HuH-7.5 (cell line): Measurements from ENCODE around the gene PAIP1.
A peak's percentile ranks its signal among the peaks of the same experiment; 100 is the strongest.
"Not testable (repeated sequence)": the region's sequence is repeated elsewhere in the genome, so short reads cannot be mapped to it uniquely, and the experiment has no call there.

Source experiments
- DNase-seq: peaks from one replicate; pipeline ENCODE4 v3.0.0; 2011; ENCODE audit warnings: low spot score

PAIP1 gene

DNA sequence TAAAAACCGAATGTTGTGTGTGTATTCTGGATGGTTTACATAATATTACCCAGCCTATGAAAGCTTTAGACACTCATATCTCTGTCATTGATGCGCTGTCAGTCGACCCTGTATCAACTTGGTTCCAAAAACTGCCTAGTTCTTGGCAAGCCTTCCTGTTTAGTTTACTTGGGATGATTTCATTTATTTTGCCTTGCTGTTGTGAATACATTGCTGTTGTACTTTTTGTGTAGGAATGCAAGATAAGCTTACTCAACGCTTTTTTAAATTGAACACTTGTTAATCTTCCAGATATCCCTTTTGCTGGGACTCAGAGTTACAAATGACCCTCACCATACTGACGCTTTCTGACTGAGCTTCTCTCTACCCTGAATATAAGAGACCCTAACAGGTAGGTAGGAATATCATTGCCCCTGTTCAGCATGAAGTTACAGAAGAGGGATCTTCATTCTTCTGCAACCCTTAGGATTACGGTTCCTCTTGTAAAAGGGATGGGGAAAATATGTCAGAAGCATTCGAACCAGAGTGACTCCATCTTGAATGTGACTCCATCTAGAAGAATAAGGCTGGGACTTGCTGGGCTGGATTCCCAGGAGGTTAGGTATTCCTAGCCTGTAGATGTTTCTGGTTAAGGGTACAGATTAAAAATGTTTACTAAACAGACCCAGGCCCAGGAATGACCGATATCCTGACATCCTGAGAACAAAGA lies 13.7 kb upstream of the PAIP1 start:
- no peak for DNase-seq

DNA sequence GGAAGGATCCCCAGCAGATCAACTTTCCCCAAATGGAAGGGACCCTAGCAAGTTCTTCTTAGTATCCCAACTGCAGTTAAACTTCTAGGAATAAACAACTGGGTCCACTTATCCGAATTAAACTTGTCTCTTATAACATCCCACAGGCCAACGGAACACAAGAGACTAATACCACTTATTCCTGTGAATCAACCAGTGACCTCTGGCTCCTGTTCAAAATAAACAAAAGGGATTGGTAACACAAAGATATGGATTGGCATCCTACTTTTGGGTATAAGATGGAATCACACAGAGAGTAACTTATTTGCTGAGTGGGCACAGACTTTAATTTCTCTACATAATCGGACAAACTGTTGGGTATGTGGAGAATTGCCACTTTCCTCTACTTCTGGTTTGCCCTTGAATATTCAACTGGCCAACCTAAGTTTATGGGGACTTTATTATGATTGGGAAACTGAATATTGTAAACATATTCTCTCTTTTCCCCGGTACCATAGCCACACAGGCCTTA lies 12.4 kb upstream of the PAIP1 start:
- no peak for DNase-seq

DNA sequence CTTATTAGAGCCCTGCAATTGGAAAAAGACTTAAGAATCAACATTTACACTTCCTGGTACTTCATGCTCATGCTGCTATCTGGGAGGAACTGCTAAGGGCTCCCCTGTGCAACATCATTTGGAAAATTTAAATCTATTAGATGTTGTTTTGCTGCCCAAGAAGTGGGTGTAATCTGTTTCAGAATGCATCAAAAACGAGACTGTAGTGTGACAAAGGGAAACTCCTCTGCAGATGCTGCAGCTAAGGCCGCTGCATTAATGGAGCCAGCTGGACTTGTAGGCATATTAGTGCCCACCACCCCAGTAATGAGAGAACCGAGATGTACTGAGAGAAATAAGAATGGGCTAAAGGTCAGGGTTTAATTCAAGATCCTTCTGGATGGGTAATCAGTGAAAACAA lies 11.1 kb upstream of the PAIP1 start:
- no peak for DNase-seq

DNA sequence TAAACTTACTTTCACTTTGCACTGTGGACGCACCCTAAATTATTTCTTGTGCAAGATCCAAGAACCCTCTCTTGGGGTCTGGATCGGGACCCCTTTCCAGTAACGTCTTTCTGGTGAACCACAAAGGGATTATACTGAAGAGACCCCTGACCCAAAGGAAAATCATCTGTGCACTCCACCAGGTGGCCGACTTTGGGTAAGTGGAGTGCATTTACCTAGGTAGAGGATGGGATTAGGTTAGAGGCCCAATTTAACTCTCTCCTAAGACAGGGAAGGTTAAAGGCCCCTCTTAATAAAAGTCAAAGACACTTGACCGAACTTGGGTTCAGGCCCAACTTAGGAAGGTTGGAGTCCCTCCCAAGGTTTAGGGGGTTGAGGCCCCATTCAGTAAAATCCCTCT lies 8.2 kb upstream of the PAIP1 start:
- DNase-seq = no peak

DNA sequence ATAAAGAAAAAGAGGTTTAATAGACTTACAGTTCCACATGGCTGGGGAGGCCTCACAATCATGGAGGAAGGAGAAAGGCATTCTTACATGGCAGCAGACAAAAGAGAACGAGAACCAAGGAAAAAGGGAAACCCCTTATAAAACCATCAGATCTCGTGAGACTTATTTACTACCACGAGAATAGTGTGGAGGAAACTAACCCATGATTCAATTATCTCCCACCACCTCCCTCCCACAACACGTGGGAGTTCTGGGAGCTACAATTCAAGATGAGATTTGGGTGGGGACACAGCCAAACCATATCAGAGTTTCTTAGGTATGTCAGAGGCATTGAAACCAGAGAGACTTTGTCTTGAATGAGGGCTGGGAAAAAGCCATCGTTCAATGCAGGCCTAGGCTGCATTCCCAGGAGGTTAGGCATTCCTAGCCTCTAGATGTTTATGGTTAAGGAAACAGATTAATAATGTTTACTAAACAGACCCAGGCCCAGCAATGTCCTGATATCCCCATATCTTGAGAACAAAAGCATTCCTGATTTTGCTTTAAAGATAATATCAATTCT lies 7.5 kb upstream of the PAIP1 start:
- DNase-seq = no peak

DNA sequence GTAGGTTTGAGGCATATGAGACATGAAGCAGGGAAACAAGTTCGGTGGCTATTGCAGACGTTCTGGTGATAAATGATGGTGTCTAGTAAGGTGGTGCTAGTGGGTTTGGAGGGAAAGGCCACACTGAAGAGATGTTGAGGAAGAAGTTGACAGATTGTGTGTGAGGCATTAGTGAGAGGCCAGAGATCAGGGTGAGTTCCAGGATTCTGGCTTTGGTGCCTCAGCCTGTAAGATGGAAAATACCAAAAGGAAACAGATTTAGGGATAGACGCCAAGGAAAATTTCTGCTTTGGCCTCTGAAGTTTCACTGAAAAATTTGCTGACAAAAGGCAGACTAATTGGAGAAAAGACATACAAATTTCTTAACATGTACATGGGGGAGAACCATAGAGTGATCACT lies 6.4 kb upstream of the PAIP1 start:
- DNase-seq = no peak

DNA sequence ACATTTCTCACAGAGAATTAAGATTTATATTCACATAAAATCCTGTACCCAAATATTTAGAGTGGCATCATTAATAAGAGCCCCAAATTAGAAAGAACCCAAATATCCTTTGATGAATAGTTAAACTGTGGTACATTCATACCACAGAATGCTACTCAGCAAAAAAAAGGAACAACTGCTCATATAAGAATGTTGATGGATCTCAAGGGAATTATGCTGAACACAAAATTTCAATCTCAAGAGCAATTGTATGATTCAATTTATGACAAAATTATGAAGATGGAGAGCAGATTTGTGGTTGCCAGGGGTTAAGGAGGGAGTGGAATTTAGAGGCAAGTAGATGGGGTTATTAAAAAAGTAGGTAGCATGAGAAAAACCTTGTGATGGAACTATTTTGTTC lies 4.5 kb upstream of the PAIP1 start:
- DNase-seq = no peak

DNA sequence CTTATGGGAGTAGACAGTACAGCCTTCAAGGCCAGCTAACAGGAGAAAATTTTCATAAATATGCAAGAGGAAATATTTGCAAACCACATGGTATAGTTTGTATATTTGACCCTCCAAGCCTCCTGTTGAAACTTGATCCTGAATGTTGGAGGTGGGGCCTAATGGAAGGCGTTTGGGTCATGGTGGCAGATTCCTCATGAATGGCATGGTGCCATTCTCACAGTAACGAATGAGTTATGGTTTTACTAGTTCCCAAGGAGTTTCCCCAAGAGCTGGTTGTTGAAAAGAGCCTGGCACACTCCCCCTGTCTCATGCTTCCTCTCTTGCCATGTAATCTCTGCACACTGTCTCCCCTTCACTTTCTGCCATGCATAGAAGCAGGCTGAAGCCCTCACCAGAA lies 3.3 kb upstream of the PAIP1 start:
- DNase-seq = no peak

DNA sequence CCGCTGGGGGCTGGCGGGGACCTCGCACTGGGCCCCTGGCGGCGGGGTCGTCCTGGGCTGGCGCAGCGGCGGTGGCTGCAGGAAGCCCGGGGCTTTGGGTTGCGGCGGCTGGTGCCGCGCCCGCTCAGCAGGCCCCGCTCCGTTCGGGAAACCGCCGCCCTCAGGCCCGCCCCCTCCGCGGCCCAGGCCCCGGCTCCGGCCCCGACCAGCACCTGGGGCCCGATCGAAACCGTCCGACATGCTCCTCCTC lies 345 bp downstream of the PAIP1 start:
- DNase-seq = not testable (repeated sequence)

DNA sequence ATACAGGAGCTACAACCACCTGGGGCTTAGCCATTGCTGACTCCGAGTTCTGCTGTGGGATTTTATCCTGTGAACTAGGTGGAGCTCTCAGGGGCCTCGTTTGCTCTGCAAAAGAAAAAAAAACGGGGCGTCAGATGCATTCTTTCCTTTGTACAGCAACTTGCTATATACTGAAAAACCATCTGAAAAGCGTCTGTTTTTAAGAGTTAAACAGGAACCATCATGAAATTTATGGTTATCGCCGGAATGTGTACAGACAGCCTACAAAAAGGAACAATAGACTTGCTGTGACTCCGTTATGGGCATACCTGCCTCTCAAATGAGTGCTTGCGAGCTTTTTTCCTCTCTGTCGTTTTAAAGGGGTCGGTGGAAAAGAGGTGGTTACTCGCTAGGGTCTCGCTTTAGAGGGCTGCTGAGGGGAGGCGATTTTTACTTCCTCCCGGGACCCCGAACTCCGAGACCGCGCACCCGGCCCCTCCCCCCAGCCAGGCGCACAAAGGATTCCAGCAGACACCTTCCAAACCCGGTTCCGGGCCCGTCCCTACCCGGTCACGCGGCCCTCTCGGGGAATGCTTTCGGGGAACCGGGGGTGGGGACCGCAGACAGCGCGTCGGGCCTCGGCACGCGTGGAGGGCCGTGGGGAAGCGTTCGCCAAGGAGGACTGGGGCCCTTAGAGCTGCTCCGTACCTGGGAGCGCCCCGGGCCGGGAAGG lies 826 bp downstream of the PAIP1 start:
- peak; percentile 64 for DNase-seq

DNA sequence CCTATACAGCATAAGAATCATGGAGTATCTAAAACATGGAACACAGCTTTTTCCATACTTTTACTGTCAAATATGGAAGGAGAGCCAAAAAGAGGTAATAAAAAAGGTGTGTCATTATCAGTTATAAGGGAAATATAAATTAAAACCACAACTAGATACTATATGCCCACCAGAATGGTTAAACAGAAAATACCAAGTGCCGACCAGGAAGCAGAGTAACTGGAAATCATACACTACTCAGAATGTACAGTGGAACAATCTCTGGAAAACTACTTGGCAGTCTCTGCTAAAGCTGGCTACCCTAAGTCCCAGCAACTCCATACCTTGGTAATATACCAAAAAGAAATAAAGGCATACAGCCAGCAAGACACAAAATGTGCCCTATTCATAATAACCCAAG lies 2.4 kb downstream of the PAIP1 start:
- no peak for DNase-seq

DNA sequence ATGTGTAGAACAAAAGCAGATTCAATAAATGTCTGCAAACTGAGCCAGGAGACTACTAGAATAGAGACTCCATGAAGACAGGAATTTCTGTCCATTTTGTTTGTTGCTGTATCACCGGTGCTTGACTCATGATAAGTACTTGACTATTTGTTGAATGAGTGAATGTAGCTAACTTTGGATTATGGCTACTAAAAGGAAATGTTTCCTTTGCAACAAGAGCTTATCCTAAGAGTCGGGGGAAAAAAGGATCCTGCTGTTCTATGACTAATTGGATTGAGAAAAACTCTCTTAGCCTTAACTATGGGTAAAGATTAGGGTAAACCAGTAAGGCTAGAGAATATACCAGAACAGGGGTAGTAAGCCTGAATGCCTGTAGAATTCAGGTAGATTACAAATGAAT lies 3.5 kb downstream of the PAIP1 start:
- no peak for DNase-seq

DNA sequence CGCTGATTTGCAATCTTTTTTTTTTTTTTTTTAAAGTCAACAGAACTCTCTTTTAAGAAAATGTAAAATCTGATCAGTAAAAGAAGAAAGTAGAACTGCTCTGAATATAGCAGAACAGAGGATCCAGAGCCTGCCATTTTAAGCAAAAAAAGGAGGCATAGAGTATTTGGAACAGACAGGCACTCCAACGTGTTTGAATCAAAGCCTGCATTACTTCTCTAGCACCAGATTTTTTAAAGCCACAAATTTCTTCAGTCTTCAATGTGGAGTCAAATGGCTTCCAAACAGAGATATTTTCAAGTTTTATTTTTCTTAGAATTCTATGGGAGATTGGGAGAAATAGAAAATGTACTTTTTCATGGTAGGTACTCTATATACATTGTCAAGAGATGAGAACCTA lies 5.1 kb downstream of the PAIP1 start:
- DNase-seq = no peak

DNA sequence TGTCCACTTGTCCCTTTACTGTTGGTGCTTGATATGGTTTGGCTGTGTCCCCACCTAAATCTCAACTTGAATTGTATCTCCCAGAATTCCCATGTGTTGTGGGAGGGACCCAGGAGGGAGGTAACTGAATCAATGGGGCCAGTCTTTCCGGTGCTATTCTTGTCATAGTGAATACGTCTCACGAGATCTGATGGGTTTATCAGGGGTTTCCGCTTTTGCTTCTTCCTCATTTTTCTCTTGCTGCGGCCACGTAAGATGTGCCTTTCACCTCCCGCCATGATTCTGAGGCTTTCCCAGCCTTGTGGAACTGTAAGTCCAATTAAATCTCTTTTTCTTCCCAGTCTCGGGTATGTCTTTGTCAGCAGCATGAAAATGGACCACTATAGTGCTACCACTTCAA lies 7.6 kb downstream of the PAIP1 start:
- DNase-seq = not testable (repeated sequence)

DNA sequence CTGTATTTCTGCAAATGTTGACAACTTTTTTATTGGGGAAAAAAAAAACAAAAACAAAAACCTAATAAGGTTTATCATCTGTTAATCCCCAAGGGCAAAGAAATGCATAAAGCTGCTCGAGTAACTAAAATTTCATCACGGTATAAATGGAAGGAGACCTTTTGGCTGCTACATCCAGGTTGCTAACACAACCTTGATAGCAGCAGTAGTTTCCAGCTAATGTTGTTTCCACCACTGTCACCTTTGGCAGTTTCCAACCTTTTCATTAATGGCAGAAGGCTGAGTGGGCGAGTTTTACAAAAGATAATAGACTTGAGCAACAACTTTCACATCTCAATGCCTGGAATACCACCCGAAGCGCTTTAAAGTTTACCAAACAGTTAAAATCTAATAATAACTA lies 8.5 kb downstream of the PAIP1 start:
- no peak for DNase-seq

DNA sequence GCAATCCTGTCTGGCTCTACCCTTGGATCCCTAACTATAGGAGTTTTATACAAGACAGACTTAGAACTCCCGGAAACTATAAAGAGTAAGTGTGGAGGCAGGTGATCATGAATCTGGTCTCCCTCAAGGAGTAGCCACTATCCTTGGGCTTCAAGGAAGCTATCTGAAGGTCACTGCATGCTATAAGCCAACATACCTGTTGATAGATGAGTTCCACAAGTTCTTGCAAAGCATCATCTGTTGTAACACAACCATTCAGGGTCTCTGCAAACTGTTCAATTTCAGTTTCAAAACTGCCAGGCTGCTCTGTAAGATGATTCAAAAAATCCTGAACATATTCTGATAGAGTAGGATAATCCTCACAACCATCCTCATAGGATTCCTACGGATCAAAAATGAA lies 9.3 kb downstream of the PAIP1 start:
- DNase-seq = no peak

DNA sequence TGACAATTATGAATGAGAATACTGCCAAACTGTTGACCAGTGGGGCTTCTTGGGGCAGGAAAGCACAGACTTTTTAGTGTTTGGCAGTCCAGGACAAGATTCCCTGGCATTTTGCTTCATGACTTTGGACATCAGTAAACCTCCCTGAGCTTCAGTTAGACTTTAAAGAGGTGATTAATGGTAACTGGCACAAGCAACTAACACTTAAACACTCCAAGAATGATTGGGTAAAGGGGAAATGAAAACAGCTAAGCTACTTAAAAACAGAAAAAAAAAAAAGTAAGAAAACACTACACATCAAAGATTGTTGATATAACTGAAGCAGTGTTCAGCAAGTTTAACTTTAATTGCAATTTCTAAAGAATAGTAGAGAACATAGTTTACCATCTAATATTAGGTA lies 13.4 kb downstream of the PAIP1 start:
- no peak for DNase-seq

DNA sequence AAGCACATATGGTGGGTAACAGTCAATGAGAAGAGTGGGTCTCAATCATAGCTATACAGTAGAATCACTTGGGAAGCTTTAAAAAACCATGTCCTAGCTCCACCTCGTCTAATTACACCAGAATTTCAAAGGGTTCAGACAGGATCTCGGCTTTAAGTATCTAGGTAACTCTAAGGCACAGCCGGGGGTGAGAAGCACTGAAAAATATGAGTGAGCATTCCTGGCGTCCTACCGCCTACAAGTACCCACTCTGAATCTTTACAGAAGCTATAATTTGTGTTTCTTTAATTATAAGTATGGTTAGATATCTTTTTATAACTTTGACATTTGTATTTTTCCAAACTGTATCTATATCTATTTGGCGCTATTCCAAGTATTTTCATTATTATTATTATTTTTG lies 16.1 kb downstream of the PAIP1 start:
- no peak for DNase-seq

DNA sequence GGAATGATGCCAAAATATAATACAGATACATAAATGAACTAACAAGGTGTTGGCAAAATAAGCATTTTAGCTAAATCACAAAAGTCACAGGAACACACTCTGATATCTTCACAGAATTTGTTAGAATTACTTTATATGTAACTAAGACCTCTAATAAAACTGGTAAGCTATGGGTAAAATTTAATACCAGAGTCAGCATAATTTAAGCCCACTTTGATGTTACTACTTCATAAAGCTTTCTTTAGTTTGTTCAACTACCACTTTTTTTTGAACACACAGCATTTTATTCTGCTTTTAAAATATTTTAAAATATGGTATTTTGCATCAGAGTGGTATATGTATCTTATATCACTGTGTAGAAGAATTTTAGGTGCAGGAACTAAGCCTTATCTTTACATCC lies 19.9 kb downstream of the PAIP1 start:
- DNase-seq = no peak

DNA sequence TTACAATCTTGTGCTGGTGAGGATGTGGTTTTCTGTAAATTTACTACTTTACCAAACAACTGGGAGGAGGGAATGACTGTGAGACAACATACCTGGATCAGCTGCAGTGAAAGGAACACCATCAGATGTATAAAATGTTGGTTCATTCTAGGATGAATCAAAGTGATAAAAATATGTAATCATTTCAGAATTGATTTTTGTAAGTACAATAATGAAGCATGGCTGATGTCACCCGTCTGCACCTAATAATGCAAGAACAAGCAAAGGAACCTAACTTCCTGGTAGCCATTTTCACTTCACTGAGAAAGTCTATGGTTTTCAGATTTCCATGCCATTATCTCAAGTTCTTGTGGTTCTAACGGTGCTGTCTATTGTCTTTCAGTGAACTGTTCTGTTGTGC lies 23.2 kb downstream of the PAIP1 start:
- DNase-seq = no peak

DNA sequence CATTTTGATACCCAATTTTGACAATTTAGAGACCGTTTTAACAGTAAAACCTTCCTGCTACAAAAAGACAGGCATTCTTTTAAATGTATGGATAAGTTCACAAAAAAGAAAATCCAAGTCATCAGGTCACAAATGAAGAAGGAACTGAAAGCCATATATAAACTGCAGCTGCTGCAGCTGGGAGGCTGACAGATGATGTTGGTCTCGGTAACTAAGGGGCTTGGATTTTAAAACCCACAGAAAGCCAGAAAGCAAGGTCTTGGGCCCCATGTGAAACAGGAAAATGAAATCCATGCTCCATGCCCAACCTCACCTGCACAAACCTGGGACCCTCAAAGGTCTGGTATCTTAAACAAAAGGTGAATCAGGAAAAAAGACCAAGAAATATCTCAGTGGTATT lies 26.2 kb downstream of the PAIP1 start:
- DNase-seq = no peak

DNA sequence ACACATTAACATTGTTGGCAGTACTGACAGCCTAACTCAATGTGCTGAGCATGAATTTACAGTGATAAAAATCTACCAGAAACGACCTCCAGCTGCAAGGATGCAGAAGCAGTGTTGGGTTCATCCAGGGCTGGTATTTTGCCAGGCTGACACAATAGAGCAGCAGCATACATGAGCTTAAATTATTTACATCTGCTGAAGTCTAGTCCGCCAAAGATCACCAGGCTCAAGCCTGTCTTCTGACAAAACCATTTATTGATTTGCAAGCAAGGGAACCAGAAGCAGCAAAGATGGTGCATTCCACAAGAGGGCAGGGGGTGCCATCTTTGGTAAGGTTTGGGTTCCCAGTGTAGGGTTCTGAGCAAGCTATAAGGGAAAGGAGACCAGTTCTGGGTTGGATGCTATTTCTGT lies 33.2 kb downstream of the PAIP1 start:
- DNase-seq = no peak

DNA sequence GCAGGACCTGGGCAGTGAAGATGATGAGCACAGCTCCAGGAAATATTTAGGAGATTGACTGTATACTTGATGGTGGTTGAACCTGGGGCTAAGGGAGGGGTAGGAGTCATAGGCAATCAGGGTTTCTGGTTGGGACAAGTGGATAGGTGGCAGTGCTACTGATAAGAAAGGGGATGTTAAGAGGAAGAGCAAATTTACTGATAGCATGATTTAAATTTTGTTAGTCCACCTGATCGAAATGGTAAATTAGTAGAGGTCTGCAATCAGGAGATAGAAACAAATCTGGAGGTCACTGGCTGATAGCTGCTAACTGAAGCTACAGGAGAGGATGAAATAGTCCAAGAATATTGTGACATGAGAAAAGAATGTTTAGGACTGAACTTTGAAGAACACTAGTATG lies 36.3 kb downstream of the PAIP1 start:
- DNase-seq = no peak

DNA sequence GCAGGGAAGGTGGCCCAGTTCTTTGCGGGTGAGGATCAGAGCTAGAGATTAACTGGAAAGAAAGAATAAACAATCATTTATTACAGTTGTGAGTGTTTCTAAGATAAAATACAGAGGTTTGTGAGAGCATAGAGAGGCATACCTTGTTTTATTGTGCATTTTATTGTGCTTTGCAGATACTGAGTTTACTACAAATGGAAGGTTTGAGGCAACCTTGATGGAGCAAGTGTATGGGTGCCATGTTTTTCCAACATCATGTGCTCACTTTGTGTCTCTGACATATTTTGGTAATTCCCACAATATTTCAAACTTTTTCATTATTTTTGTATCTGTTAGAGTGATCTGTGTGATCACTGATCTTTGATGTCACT lies 41.2 kb downstream of the PAIP1 start:
- DNase-seq = no peak
